Activated CD8-positive, alpha-beta T cell treated with anti-CD3 and anti-CD28 coated beads for 36 hours (primary cell): Measurements from ENCODE around the gene SORL1-AS1.

Experiments used
- ATAC-seq: fragments of 200-7000 bp; cut with Tn5 transposase; one replicate; pipeline ENCODE4 v1.10.0; 2021; ENCODE audit warnings: mild to moderate bottlenecking, moderate library complexity
- CTCF ChIA-PET: fragments of 350-600 bp; sonication (Branson Sonifier 250); formaldehyde crosslinking; loops from one replicate; lab custom pipeline; 2021; ENCODE audit warnings: antibody characterized with exemption; lab: Charles Lee
- POLR2A ChIA-PET: fragments of 350-600 bp; sonication (Branson Sonifier 250); formaldehyde crosslinking; loops from one replicate; lab custom pipeline; 2021; ENCODE audit warnings: antibody characterized with exemption; lab: Charles Lee
- DNase-seq: peaks from one replicate; pipeline ENCODE4 v3.0.0-alpha.2; 2020
- H3K27ac Mint-ChIP-seq: one replicate; pipeline ENCODE4 v1.8.0; 2021; ENCODE audit warnings: mild to moderate bottlenecking, mixed read lengths
- H3K27me3 Mint-ChIP-seq: one replicate; pipeline ENCODE4 v1.8.0; 2021; ENCODE audit warnings: mixed read lengths
- H3K36me3 Mint-ChIP-seq: one replicate; pipeline ENCODE4 v1.8.0; 2021; ENCODE audit warnings: low read depth, mixed read lengths
- H3K4me1 Mint-ChIP-seq: one replicate; pipeline ENCODE4 v1.8.0; 2021; ENCODE audit warnings: low read depth, mixed read lengths
- H3K4me3 Mint-ChIP-seq: one replicate; pipeline ENCODE4 v1.8.0; 2021; ENCODE audit warnings: mild to moderate bottlenecking, moderate library complexity, mixed read lengths
- H3K9me3 Mint-ChIP-seq: one replicate; pipeline ENCODE4 v1.8.0; 2021; ENCODE audit warnings: mixed read lengths
- intact Hi-C: fragments of 100-400 bp; cut with micrococcal nuclease; formaldehyde crosslinking; loops from one replicate; pipeline ENCODE4 v1.10.0; 2022
- TF ChIP-seq, protein P1 (sequence below): fragments of 200-600 bp; IDR thresholded peaks from one replicate; pipeline ENCODE4 v1.8.0; 2022; ENCODE audit warnings: antibody characterized with exemption, mild to moderate bottlenecking

SORL1-AS1 gene

DNA sequence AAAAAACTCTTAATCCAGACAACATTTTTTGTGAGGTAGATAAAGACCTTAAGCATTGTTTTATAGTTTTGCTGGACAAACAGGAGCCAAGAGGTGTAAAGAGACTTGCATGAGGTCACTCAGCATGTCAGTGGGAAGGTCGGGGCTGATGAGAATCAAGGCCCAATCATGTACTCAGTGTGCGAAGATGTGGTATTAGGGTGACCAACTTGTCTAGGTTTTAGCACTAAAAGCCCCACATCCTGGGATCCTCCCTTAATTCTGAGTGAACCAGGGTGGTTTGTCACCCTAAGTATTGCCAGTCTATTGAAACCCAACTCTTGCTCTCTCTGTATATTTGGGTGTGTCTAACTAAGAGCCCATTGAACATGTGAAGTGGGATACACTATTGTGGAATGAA, 19.5 kb upstream of the SORL1-AS1 start:
- intact Hi-C loops: no loop called here
- Mint-ChIP-seq H3K4me1 (peaks cover 90% of the 10 kb centered on the region), H3K4me3 (no peak overlapping the region), H3K27me3 (no peaks in the 10 kb centered on the region), H3K36me3 (peaks cover 63% of the 10 kb centered on the region), H3K27ac (peak overlapping the region; percentile 81), H3K9me3 (no peaks in the 10 kb centered on the region)
- TF ChIP-seq, protein P1, sequence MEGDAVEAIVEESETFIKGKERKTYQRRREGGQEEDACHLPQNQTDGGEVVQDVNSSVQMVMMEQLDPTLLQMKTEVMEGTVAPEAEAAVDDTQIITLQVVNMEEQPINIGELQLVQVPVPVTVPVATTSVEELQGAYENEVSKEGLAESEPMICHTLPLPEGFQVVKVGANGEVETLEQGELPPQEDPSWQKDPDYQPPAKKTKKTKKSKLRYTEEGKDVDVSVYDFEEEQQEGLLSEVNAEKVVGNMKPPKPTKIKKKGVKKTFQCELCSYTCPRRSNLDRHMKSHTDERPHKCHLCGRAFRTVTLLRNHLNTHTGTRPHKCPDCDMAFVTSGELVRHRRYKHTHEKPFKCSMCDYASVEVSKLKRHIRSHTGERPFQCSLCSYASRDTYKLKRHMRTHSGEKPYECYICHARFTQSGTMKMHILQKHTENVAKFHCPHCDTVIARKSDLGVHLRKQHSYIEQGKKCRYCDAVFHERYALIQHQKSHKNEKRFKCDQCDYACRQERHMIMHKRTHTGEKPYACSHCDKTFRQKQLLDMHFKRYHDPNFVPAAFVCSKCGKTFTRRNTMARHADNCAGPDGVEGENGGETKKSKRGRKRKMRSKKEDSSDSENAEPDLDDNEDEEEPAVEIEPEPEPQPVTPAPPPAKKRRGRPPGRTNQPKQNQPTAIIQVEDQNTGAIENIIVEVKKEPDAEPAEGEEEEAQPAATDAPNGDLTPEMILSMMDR: no peak
- ATAC-seq (peak; percentile 28), DNase-seq (peak; percentile 47)
- ChIA-PET POLR2A (interaction anchor here (1.0 to 2.1 kb wide), 2 partner anchors 9 to 20 kb away, joined by 3 to 8 read pairs; partner anchors contain the start of genes SORL1 and SORL1-AS1), CTCF (no interaction called here)

DNA sequence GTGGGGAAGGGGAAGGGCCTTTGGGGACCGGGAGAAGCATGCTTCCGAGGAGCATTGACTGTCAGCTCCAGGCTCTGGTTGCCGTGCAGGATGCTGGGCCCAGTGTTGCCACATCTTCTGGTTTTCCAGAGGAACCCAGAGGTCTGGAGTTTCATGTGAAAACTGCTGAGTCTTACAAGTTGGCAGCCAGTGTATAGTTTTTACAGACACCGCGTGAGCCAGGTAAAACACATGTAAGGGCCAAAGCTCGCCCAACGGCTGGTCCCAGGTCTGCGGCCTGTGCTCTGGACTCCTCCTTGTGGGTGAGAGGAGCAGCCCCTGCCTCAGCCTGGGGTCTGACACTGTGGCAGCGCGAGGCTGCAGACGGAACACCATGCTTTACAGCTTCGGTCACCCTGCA, 18.4 kb upstream of the SORL1-AS1 start:
- ATAC-seq (no peak), DNase-seq (no peak)
- ChIA-PET POLR2A (interaction anchor here (1.0 to 2.1 kb wide), 2 partner anchors 10 to 19 kb away, joined by 3 to 8 read pairs; partner anchors contain the start of genes SORL1 and SORL1-AS1), CTCF (no interaction called here)
- no peaks in the 10 kb centered on the region for H3K9me3 Mint-ChIP-seq
- peak overlapping the region; percentile 81 for H3K27ac Mint-ChIP-seq
- TF ChIP-seq, protein P1: no peak
- intact Hi-C loops: no loop called here
- peaks cover 60% of the 10 kb centered on the region for H3K36me3 Mint-ChIP-seq
- H3K27me3 Mint-ChIP-seq: no peaks in the 10 kb centered on the region
- no peak overlapping the region for H3K4me3 Mint-ChIP-seq
- H3K4me1 Mint-ChIP-seq: peaks cover 90% of the 10 kb centered on the region

DNA sequence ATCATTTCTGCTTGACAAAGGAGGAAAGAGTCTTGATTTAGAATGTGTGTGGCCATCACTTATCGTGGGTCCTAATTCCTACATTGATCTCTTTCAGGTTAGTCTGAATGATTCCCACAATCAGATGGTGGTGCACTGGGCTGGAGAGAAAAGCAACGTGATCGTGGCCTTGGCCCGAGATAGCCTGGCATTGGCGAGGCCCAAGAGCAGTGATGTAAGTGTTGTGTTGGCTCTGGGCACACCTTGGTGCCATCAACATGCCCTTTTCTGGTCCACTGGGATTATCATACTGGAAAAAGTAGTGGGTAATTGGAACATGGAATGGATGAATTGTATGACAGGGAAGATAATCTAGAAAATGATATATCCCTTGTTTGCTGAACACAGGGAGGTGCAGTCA, 17.1 kb upstream of the SORL1-AS1 start:
- no peak for ATAC-seq
- Mint-ChIP-seq H3K9me3 (no peaks in the 10 kb centered on the region), H3K27me3 (no peaks in the 10 kb centered on the region), H3K4me3 (no peak overlapping the region), H3K4me1 (peaks cover 91% of the 10 kb centered on the region), H3K27ac (peak overlapping the region; percentile 98), H3K36me3 (peaks cover 50% of the 10 kb centered on the region)
- ChIA-PET POLR2A (interaction anchor here (0.6 to 9.4 kb wide), 3 partner anchors 17 to 159 kb away, joined by 3 to 180 read pairs (median 4); partner anchors contain the start of genes SORL1 and SORL1-AS1), CTCF (interaction anchor here (1.0 to 1.6 kb wide), 3 partner anchors 10 to 19 kb away, joined by 3 to 5 read pairs (median 4); no protein-coding TSS in a partner anchor)
- no peak for DNase-seq
- intact Hi-C loops: loop anchor here (10.0 kb wide), 2 partner anchors 65 to 95 kb away; no protein-coding TSS in a partner anchor
- TF ChIP-seq, protein P1: no peak

DNA sequence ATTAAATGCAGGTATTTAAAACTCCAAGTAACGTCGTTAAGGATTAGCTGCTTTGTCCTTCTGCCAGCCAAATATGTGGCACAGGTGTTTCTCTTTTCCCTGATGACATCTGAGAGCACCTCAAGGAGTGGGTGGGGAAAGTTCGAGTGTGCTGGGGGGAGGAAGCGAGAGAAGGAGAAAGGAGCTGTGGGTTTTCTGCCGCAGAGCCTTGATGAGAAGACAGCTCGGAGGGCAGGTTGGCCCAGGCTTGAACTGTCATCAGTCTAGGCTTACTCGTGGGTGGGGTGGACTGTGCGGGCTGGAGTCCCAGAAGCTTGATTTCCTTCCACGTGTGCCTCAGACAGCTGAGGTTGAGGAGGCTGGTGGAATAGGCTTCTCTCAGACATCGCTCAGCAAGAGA, 15.2 kb upstream of the SORL1-AS1 start:
- DNase-seq (peak; percentile 93), ATAC-seq (peak; percentile 40)
- peaks cover 40% of the 10 kb centered on the region for H3K36me3 Mint-ChIP-seq
- CTCF ChIA-PET: interaction anchor here (0.8 to 8.1 kb wide), 10 partner anchors 11 to 124 kb away, joined by 3 to 78 read pairs (median 4); partner anchors contain the start of genes SORL1 and SORL1-AS1
- no peaks in the 10 kb centered on the region for H3K27me3 Mint-ChIP-seq
- POLR2A ChIA-PET: interaction anchor here (0.9 to 9.4 kb wide), 12 partner anchors 8 to 143 kb away, joined by 3 to 180 read pairs (median 4); partner anchors contain the start of genes SORL1 and SORL1-AS1
- no peaks in the 10 kb centered on the region for H3K9me3 Mint-ChIP-seq
- peak overlapping the region; percentile 98 for H3K27ac Mint-ChIP-seq
- peak overlapping the region; percentile 57 for H3K4me3 Mint-ChIP-seq
- TF ChIP-seq, protein P1: no peak
- intact Hi-C loops: loop anchor here (1.0 to 10.0 kb wide), 3 partner anchors 67 to 122 kb away; no protein-coding TSS in a partner anchor
- H3K4me1 Mint-ChIP-seq: peaks cover 92% of the 10 kb centered on the region

DNA sequence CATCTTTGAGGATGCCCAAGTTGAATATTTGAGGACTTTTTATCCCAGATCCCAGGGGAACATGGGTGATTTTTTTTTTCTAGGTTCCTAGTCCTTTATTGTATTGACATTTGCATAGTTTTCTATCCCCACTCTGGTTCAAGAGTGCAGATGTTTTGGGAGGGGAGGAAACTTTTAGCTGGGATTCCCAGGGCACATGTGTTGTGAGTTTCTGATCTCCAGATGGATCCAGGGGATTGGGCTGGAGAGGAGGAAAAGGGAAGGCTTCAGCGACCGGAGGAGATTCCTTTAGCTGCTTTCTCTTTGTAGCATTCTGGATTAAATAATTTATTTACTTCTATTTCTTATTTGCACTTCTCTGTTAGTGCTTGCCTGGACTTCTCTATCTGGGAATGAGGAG, 14.7 kb upstream of the SORL1-AS1 start:
- no peak for ATAC-seq

More for the DNA sequence above, 14.7 kb upstream of the SORL1-AS1 start:
- peak overlapping the region; percentile 57 for H3K4me3 Mint-ChIP-seq
- peaks cover 92% of the 10 kb centered on the region for H3K4me1 Mint-ChIP-seq
- peaks cover 39% of the 10 kb centered on the region for H3K36me3 Mint-ChIP-seq
- intact Hi-C loops: loop anchor here (10.0 kb wide), 2 partner anchors 67 to 97 kb away; no protein-coding TSS in a partner anchor
- TF ChIP-seq, protein P1: no peak
- no peaks in the 10 kb centered on the region for H3K9me3 Mint-ChIP-seq
- no peaks in the 10 kb centered on the region for H3K27me3 Mint-ChIP-seq
- H3K27ac Mint-ChIP-seq: peak overlapping the region; percentile 98
- no peak for DNase-seq
- POLR2A ChIA-PET: interaction anchor here (0.9 to 9.4 kb wide), 11 partner anchors 8 to 143 kb away, joined by 3 to 180 read pairs (median 4); partner anchors contain the start of genes SORL1 and SORL1-AS1
- CTCF ChIA-PET: interaction anchor here (1.0 to 8.1 kb wide), 9 partner anchors 11 to 125 kb away, joined by 3 to 78 read pairs (median 5); partner anchors contain the start of genes SORL1 and SORL1-AS1
